ENCODE measurements around the gene TMPRSS11B.
"Not testable (repeated sequence)": the region's sequence is repeated elsewhere in the genome, so short reads cannot be mapped to it uniquely, and the experiment has no call there.

TMPRSS11B gene, protein sequence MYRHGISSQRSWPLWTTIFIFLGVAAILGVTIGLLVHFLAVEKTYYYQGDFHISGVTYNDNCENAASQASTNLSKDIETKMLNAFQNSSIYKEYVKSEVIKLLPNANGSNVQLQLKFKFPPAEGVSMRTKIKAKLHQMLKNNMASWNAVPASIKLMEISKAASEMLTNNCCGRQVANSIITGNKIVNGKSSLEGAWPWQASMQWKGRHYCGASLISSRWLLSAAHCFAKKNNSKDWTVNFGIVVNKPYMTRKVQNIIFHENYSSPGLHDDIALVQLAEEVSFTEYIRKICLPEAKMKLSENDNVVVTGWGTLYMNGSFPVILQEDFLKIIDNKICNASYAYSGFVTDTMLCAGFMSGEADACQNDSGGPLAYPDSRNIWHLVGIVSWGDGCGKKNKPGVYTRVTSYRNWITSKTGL

DNA sequence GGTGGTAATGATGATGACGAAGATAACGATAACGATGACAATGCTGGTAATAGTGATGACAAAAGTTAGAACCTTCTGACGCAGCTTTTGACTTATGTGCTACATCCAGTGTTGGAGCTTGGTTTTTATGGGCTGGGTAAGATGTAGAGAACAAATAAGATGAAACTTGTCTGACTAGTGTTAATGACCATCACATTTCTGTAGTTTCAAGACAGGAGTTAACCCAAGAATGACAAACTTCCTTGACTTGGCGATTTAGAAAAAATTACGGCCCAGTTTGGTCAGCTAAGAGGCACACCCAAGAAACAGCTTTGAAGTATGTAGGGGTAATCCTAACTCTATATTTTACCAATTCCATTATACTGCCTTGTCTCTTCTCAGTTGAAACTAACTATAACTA is at the start of gene TMPRSS11B:
Gene TMPRSS11B, minus strand, starts transcription at position 101 of the 400 bp plus-strand sequence. CDS start 136 bp downstream, outside the sequence.
- no peak within 1 kb of the TSS for H3K4me3 ChIP-seq (ENCODE audit: low read depth, low read length)
- DNase-seq (ENCODE audit: low read depth), result no peak

DNA sequence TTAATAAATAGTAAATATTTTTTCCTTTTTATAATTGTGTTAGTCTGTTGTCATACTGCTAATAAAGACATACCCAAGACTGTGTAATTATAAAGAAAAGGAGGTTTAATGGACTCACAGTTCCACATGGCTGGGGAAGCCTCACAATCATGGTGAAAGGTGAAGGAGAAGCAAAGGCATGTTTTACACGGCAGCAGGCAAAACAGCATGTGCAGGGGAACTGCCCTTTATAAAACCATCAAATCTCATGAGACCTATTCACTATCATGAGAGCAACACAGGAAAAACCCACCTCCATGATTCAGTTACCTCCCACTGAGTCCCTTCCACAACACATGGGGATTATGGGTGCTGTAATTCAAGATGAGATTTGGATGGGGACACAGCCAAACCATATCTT is 45.8 kb upstream of the TMPRSS11B start:
- no peak for DNase-seq (ENCODE audit: low read depth)
- no peak overlapping the region for H3K4me3 ChIP-seq (ENCODE audit: low read depth, low read length)

DNA sequence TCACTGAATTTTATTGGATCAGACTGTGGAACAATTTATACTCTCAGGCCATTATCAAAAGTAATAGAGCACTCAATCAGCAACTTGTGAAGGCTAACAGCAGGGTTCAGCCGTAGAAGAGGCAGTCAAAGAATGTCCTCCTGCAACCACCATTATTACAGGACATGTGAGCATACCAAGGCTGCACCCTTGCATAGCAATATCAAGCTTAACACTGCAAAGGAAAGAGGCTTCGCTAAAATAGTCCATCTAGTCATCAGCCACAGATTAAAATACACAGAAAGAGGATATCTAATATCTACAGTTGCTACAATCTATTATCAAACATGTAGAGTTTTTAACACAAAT is 42.9 kb upstream of the TMPRSS11B start:
- no peak overlapping the region for H3K4me3 ChIP-seq (ENCODE audit: low read depth, low read length)
- no peak for DNase-seq (ENCODE audit: low read depth)

DNA sequence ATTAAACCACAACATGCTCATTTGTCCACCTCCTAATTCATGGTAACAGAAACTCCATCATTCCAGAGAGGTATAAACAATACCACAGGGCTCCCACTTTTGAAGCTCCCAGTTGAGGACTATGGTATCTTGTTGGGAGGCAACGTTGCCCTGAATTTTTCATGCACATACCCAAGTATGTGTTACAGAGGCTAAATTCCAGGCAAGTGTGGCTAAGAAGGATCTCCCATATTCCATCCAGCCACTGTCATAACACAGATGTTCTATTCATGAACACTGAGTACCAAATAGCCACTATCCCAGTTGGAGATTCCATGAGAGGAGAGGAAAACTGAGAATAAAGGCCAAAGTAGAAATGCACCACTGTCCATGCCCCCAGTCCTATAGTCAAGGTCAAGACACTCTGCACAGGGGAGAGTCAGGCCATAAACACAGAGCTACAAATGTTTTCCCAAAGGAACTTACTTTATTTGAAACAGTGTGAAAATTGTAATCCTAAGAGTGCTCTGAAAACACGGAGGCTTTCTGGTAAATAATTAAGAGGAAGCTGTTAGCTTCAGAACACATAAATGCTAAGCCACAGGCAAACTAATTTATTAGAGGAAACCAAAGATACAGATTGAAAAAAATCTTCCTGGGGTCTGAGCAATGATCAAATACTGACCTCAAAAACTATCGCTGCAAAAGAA is 42.4 kb upstream of the TMPRSS11B start:
- DNase-seq (ENCODE audit: low read depth), result no peak
- H3K4me3 ChIP-seq (ENCODE audit: low read depth, low read length), result no peak overlapping the region

DNA sequence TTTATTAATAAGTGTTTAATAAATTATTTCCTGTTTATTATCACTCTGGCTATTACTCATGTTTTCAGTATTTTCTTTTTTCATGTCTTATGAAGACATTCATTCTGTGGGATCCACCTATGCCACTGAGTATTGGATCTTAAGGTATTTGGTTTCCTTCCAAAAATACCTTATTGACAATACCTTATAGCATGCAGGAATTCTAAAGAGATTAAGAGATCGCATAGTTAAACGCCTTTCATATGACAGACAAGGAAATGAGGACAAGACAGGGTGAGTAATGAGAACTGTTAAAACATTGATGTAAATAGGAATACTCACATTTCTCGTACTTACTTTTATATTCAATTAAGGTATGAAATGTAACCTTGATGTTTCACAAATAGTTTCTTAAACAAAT is 38.2 kb upstream of the TMPRSS11B start:
- H3K4me3 ChIP-seq (ENCODE audit: low read depth, low read length), result no peak overlapping the region
- no peak for DNase-seq (ENCODE audit: low read depth)

DNA sequence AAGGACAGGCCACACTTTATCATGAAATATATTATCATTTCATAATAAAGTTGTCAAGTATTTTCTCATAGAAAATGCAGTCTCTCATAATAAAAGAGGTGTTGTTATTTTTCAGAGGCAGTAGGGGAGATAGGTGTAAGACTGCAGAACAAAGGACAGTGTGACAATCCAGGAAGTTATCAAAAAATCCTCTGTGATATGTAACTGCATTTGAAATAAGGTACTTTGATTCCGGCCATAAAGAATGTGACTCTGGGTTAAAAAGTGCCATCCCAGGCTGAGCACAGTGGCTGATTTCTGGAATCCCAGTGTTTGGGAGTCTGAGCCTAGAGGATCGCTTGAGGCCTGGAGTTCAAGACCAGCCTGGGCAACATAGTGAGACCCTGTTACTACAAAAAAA is 37.6 kb upstream of the TMPRSS11B start:
- DNase-seq (ENCODE audit: low read depth), result no peak
- no peak overlapping the region for H3K4me3 ChIP-seq (ENCODE audit: low read depth, low read length)

DNA sequence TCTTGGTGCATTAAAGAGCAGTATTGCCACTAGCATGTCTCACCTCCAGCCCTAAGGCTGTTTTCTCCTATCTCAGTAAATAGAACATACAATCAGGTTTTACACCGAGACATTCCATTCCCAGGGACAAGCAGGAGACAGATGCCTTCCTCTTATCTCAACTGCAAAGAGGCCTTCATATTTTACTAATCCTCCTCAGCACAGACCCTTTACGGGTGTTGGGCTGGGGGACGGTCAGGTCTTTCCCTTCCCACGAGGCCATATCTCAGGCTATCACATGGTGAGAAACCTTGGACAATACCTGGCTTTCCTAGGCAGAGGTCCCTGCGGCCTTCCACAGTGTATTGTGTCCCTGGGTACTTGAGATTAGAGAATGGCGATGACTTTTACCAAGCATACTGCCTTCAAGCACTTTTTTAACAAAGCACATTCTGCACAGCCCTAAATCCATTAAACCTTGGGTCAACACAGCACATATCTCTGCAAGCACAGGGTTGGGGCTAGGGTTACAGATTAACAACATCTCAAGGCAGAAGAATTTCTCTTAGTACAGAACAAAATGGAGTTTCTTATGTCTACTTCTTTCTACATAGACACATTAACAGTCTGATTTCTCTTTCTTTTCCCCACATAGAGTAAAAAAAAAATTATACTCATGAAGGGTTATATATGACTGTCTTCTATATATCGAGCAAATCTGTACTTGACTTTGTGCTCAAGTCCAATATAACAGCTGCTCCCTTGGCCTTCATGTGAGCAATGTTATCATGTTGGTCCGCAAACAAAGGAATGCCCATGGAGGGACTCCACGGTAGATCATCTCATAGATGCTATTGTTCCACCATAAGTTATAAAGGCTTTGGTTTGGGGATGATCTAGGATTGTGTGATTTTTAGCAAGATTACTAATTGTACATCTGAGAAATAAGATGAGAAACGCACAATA is 36.6 kb upstream of the TMPRSS11B start:
- DNase-seq (ENCODE audit: low read depth), result not testable (repeated sequence)

DNA sequence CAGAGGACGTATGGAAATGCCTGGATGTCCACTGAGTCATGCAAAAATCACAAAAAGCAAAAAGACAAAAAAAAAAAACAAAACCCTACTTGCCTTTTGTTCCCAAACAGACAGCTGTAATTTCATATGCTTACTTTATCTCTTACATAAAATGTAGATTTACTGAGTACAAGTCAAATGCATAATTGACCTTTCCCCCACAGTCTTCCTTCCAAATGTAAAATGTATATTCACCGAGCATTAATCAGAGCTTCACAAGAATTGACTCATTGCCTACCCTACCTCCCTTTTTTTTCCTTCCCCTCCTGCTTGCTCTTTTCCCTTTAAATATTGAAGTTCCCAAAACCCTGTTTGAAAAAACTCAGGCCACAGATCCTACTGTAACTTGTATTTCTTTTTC is 32.5 kb upstream of the TMPRSS11B start:
- no peak for DNase-seq (ENCODE audit: low read depth)
- H3K4me3 ChIP-seq (ENCODE audit: low read depth, low read length), result no peak overlapping the region

More for the DNA sequence above, 36.6 kb upstream of the TMPRSS11B start:
- not testable (repeated sequence) for H3K4me3 ChIP-seq (ENCODE audit: low read depth, low read length)

DNA sequence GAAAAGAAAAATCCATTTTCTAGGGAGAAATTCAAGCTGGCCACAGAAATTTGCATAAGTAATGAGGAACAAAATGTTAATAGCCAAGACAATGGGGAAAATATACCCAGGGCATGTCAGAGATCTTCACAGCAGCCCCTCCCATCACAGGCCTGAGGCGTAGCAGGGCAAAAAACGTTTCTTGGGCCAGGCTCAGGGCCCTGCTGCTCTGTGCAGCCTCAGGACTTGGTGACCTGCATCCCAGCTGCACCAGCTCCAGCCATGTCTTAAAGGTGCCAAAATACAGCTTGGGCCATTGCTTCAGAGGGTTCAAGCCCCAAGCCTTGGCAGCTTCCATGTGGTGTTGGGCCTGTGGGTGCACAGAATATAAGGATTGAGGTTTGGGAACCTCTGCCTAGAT is 32.1 kb upstream of the TMPRSS11B start:
- no peak overlapping the region for H3K4me3 ChIP-seq (ENCODE audit: low read depth, low read length)
- DNase-seq (ENCODE audit: low read depth), result no peak

DNA sequence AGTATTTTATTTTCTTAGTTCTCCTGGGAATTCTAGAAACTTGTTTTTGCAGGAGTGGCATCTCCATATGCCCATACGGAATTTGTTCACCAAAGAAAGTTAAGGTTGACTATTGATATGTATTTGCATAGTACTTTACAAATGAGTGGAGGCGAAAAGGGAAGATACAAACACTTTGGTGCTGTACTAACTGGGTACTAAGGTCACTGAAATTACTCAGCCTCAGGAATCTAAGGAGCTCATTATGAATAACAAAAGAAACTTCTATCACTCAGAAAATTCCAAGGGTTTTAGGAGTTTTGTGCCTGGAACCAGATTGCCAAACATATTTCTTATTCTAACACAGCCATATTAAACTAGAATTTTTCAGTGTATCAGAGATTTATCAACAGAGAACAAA is 27.4 kb upstream of the TMPRSS11B start:
- no peak overlapping the region for H3K4me3 ChIP-seq (ENCODE audit: low read depth, low read length)
- DNase-seq (ENCODE audit: low read depth), result no peak

DNA sequence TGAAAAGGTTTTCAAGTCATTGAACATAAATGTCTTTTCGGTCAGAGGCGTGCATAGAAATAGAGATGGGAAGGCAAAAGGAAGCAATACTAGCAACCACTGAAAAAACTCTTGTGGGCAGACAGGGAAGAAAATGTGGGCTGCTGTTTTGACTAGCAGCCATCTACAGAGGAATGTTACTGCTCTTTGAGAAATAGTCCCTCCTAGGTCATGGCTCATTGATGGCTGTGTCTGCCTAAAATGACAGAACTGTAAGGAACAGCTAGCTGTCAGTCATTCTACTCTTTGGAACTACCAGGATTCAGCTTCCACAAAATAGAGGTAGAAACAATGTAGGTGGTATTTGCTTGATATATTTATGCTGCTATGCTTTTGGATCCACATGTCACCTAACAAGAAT is 26.9 kb upstream of the TMPRSS11B start:
- peak overlapping the region; percentile 38 for H3K4me3 ChIP-seq (ENCODE audit: low read depth, low read length)
- no peak for DNase-seq (ENCODE audit: low read depth)

DNA sequence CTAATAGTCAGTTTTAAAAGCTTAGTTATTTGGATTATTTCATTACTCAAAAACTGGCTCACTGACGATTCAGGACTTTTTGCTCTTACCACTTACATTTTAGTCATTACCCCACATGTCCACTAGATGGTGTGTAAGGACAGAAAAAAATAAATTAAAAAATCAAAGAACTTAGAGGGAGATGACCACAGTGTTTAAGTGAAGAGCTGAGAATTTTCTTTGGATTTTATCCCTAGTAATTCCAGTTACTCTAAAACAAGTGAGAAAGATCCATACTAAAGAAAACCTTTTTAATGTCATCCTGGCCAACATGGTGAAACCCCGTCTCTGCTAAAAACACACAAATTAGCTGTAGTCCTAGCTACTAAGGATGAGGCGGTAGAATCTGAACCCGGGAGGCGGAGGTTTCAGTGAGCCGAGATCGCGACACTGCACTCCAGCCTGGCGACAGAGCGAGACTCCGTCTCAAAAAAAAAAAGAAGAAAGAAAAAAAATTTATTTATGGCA is 26.4 kb upstream of the TMPRSS11B start:
- DNase-seq (ENCODE audit: low read depth), result peak; percentile 22
- peak overlapping the region; percentile 38 for H3K4me3 ChIP-seq (ENCODE audit: low read depth, low read length)

DNA sequence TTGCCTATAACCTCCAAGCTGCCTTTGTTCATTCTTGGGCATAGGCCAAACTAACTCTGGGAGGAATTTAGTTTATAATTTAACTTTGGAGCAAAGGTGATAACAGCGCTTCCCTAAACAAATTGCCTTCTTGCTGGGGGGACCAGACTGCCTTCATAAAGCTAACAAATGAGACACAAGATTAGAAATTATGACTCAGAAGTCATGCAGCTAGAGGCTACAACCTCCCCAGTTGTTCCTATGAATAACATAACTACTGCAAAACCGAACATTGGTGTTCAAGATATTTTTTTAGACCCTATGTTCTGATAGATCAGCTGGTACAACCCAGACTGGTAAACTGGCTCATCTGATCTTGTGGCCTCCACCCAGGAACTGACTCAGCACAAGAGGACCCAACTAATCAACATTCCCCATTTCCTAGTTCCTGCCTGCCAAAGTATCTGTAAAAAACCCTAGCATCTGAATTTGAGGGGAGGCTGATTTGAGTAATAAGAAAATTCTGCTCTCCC is 22.0 kb upstream of the TMPRSS11B start:
- DNase-seq (ENCODE audit: low read depth), result peak; percentile 14
- H3K4me3 ChIP-seq (ENCODE audit: low read depth, low read length), result no peak overlapping the region

DNA sequence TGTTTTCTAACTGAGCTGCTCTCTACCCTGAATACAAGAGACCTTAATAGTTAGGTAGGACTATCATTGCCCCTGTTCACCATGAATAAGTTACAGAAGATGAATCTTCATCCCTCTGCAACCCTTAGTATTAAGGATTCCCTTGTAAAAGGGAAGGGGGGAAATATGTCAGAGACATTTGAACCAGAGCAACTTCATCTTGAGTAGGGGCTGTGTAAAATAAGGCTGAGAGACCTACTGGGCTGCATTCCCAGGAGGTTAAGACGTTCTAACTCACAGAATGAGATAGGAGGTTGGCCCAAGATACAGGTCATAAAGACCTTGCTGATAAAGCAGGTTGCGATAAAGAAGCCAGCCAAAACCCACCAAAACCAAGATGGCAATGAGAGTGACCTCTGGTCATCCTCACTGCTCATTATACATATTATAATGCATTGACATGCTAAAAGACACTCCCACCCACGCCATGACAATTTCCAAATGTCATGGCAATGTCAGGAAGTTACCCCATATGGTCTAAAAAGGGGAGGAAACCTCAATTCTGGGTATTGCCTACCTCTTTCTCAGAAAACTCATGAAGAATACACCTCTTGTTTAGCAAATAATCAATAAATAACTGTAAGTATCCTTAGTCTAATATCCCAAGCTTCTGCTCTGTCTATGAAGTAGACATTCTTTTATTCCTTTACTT is 19.5 kb upstream of the TMPRSS11B start:
- no peak for DNase-seq (ENCODE audit: low read depth)
- H3K4me3 ChIP-seq (ENCODE audit: low read depth, low read length), result no peak overlapping the region

DNA sequence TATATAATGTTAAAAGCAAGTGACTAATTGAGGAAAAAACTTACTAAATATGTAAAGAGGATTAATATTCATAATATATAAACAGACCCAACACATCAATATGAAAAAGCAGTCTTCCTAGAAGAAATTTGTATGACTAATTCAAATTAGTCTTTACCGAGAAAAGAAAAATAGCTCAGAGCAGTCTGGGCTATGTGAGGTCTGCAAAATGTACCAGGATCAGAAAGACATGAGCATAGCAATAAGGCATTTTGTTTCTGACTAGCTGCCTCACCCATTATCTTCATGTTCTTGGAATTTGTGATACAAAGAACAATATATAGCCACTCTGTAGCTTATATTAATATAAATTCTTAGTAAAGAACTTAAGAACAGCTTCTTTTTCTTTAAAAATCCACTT is 13.7 kb upstream of the TMPRSS11B start:
- no peak for DNase-seq (ENCODE audit: low read depth)
- no peak overlapping the region for H3K4me3 ChIP-seq (ENCODE audit: low read depth, low read length)

DNA sequence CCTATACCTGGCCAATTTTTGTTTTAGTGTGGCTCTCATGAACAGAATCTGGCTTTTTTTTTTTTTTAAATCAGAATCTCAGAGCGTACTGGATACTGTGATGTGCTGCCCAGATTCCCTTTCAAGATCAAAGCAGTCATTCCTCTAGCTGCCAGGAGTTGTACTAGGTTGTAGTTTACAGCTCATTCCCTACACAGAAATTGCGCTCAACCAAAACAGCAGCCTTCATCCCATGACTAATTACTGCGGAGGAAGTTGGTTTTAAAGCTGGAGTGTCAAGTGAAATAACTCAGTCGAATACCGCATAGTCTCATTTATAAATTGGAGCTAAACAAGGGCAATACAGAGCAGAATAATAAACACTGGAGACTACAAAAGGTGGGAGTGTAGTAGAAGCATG is 12.2 kb upstream of the TMPRSS11B start:
- no peak for DNase-seq (ENCODE audit: low read depth)
- no peak overlapping the region for H3K4me3 ChIP-seq (ENCODE audit: low read depth, low read length)

DNA sequence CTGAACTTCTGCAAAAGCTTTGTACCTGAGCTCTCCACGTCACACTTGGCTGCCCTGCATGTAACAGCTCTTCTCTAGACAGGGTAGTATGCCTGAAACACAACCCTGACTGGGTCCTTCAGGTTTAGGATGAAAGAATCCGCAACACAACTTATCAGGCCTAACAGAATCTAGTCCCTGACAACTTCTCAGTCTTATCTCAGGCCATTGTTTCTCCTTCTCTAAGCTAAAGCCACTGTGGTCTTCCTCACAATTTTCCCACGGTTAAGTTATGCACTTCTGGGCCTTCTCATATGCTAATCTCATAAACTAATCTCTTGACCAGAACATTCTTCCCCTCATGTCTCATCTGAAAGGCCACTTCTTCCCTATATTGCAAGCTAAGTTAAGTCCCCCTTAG is 10.8 kb upstream of the TMPRSS11B start:
- no peak for DNase-seq (ENCODE audit: low read depth)
- H3K4me3 ChIP-seq (ENCODE audit: low read depth, low read length), result no peak overlapping the region

DNA sequence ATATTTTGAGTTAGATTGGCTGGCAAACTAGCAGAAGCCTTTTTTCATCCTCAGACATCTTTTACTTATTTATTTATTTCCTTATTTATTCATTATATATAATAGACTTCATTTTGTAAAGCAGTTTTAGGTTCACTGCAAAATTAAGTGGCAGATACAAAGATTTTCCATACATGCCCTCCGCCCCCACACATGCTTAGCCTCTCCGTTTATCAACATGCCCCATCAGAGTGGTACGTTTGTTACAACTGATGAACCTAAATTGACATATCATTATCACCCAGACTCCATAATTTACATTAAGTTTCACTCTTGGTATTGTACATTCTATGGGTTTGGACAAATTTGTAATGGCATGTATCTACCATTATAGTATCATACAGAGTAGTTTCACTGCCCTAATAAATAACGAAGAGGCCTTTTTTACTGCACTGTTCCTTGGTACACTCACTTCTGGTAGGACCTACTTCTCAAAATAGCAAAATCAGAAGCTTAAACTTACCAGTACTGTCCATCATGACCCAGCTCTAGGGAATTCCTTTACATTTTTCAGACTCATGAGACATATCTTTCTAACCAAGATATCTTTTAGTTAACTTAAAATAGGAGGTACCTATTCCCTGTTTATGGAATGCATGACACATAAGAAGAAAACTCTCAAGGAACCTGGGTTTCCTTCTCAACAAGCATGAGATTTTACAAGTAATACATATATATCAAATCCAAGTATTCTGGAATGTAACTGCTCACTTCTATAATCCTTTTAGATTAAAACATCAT is 4.8 kb upstream of the TMPRSS11B start:
- no peak for DNase-seq (ENCODE audit: low read depth)
- no peak overlapping the region for H3K4me3 ChIP-seq (ENCODE audit: low read depth, low read length)
